ENCODE measurements around the gene CALML3. TPM values are rescaled to one million over a fixed set of nuclear protein-coding genes. Genes with fewer than 3 reads are reported as not detected.

Gene CALML3
- total RNA-seq, 1 experiment from 2014 or later = not detected

DNA sequence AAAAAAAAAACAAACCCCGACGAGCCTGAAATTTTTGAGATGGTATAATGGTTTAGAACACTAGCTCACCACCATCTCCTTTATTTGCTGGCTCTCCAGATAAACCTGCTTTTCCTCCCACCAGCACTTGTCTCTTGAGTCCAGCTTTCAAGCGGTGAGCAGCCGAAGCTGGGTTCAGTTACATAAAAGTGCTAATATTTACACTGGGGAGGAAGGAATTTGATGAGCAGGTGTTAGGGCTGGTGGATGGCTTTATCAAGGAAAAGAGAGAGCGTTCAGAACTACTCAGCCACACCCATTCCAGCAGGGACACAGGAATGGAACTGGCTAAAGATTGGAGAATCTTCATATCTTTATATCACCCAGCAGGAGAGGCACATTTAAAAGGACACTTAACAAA lies 6.6 kb upstream of the CALML3 start:
- Histone ChIP-seq H3K27ac (ENCODE audit: low read length) (no peak overlapping the region), H3K27me3 (ENCODE audit: control insufficient read depth, insufficient read depth, low read length) (no peaks in the 10 kb centered on the region), H3K4me3 (ENCODE audit: low read depth in 2 of 2, low read length in 2 of 2) (no peak overlapping the region), H3K4me1 (ENCODE audit: control insufficient read depth, insufficient read depth, low read length) (no peaks in the 10 kb centered on the region), H3K9me3 (ENCODE audit: control insufficient read depth, insufficient read depth, low read depth, low read length) (no peaks in the 10 kb centered on the region), H3K36me3 (ENCODE audit: control insufficient read depth, insufficient read depth, low read length) (no peaks in the 10 kb centered on the region)
- BruUV-seq (replicated peaks) = no TSS peak
- POLR2A ChIA-PET = no interaction called here
- TF ChIP-seq POLR2AphosphoS5 (IDR thresholded peaks at IDR 0.05; ENCODE audit: low read depth, low read length) (no peak), REST (IDR thresholded peaks at IDR 0.05; ENCODE audit: insufficient read depth in 1 of 2, low read depth in 2 of 2, low read length in 1 of 2) (no peak), TCF7L2 (IDR thresholded peaks at IDR 0.05; ENCODE audit: low read depth, low read length) (no peak), SIN3A (IDR thresholded peaks at IDR 0.05; ENCODE audit: borderline replicate concordance, insufficient read depth, low read depth, low read length) (no peak)
- TF ChIP-seq, protein P1, sequence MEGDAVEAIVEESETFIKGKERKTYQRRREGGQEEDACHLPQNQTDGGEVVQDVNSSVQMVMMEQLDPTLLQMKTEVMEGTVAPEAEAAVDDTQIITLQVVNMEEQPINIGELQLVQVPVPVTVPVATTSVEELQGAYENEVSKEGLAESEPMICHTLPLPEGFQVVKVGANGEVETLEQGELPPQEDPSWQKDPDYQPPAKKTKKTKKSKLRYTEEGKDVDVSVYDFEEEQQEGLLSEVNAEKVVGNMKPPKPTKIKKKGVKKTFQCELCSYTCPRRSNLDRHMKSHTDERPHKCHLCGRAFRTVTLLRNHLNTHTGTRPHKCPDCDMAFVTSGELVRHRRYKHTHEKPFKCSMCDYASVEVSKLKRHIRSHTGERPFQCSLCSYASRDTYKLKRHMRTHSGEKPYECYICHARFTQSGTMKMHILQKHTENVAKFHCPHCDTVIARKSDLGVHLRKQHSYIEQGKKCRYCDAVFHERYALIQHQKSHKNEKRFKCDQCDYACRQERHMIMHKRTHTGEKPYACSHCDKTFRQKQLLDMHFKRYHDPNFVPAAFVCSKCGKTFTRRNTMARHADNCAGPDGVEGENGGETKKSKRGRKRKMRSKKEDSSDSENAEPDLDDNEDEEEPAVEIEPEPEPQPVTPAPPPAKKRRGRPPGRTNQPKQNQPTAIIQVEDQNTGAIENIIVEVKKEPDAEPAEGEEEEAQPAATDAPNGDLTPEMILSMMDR (IDR thresholded peaks at IDR 0.05) = no peak
- in situ Hi-C loops (cut with HindIII; ENCODE audit: low pct_unique_long_range_greater_than_20kb, low sequenced_read_pairs) = no loop called here
- intact Hi-C loops (cut with micrococcal nuclease; ENCODE audit: unreplicated experiment) = no loop called here
- CTCF ChIA-PET = no interaction called here
- ATAC-seq (no peak), DNase-seq (ENCODE audit: low read depth, low spot score) (no peak)

DNA sequence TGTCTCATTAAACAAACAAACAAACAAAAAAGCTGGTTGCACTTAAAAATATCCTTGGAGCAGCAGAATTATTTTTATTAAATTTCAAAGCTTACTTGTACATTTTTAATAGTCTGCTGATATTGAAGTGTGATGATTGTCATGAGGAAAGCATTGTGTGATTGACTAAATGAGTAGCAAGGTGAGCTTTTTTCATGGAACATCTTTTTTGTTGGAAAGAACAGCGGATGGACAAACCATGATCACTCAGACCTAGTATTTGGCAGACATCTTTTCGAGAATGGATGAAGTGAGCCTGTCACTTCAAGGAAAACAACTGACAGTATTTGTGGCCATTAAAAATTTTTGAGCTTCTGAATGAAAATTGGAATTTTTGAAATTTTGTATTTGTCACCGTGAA lies 5.7 kb upstream of the CALML3 start:
- POLR2A ChIA-PET = no interaction called here
- CTCF ChIA-PET = no interaction called here
- TF ChIP-seq SIN3A (IDR thresholded peaks at IDR 0.05; ENCODE audit: borderline replicate concordance, insufficient read depth, low read depth, low read length) (no peak), REST (IDR thresholded peaks at IDR 0.05; ENCODE audit: insufficient read depth in 1 of 2, low read depth in 2 of 2, low read length in 1 of 2) (no peak), POLR2AphosphoS5 (IDR thresholded peaks at IDR 0.05; ENCODE audit: low read depth, low read length) (no peak), TCF7L2 (IDR thresholded peaks at IDR 0.05; ENCODE audit: low read depth, low read length) (no peak)
- TF ChIP-seq, protein P1 (IDR thresholded peaks at IDR 0.05) = no peak

More for the DNA sequence above, 5.7 kb upstream of the CALML3 start:
- no peaks in the 10 kb centered on the region for H3K9me3 ChIP-seq (ENCODE audit: control insufficient read depth, insufficient read depth, low read depth, low read length)
- H3K27me3 ChIP-seq (ENCODE audit: control insufficient read depth, insufficient read depth, low read length) = no peaks in the 10 kb centered on the region
- in situ Hi-C loops (cut with HindIII; ENCODE audit: low pct_unique_long_range_greater_than_20kb, low sequenced_read_pairs) = no loop called here
- no peak overlapping the region for H3K27ac ChIP-seq (ENCODE audit: low read length)
- ATAC-seq = no peak
- DNase-seq (ENCODE audit: low read depth, low spot score) = no peak
- no peaks in the 10 kb centered on the region for H3K36me3 ChIP-seq (ENCODE audit: control insufficient read depth, insufficient read depth, low read length)
- intact Hi-C loops (cut with micrococcal nuclease; ENCODE audit: unreplicated experiment) = no loop called here
- no peak overlapping the region for H3K4me3 ChIP-seq (ENCODE audit: low read depth in 2 of 2, low read length in 2 of 2)
- H3K4me1 ChIP-seq (ENCODE audit: control insufficient read depth, insufficient read depth, low read length) = no peaks in the 10 kb centered on the region
- BruUV-seq (replicated peaks) = no TSS peak
